ENCODE measurements around the gene TCF7.

The TCF7 gene

GRCh38 chr5:134091626-134092121 is 22.8 kb upstream of the TCF7 start:
- no peak for DNase-seq

DNA sequence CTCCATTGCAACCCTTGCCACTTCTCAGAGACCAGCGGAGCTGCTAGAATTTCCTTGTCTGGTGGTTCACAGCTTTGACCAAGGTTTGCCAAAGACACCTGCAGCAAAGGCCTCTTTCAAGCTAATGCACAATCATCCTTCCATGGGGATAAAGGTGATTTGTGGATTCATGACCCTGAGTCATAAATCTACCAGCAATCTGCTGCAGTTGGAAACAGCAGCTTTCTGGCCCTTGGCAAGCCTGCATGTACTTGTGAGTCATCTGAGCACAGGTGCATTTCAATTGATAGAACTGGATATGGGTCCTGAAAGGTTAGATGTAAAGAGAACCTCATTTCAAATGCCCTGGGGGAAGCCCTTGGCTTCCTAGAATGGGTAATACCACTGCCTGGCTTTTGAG is 21.6 kb upstream of the TCF7 start:
- no peak for DNase-seq

GRCh38 chr5:134093351-134093750 is 21.1 kb upstream of the TCF7 start:
- DNase-seq = no peak

- no peak for DNase-seq
These were observed 19.2 kb upstream of the TCF7 start for GRCh38 chr5:134095293-134095692.

DNA sequence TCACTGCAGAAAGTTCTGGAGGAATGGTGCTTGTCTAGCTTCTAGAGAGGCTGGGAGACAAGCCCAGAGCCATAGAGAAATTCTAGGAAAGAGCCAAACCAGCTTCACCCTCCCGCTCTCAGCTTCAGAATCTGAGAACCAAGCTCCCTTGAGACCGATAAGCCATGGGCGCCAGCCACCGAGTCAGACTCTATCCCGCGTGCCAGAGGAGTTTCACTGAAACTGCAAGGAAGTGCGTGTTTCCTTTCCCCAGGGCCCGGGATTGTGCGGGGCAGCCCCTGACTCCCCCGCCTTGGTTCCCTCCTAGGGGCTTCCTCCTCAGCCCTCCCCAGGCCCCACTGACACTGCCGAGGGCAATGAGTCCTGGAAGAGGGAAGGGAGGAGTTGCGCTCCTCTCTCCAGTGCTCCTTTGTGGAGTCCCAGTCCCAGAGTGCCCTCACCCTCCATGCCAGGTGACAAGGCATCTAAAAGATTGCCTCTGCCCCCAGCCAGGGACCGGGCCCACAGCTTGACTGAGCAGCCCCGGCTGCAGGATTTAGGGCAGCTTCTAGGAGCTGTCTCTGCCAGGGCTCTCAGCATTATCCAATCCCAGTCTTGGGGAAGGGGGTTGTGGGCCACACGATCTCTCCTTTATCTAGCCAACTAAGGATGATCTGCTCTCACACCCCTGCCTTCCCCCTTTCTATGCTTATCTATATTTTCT is 18.4 kb upstream of the TCF7 start:
- DNase-seq = no peak

- no peak for DNase-seq
These were observed 17.2 kb upstream of the TCF7 start for GRCh38 chr5:134097211-134097749.

DNA sequence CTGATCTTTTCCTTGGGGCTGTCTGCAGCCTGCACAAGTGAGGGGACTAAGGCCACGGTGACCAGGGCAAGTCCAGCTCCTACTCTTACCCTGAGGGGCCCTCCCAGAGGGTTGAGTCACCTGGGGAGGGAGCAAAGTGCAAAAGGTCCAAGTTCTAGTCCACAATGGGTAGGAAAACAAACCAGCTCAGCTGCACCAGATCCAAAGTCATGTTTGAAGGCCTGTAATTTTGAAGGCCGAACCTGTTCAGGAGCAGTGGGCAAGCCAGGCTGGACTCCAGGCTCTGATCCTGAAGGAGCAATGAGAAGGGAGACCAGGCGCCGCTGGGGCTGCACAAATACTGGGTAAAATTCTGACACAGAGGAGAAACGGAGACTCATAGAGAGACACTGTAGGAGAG is 15.8 kb upstream of the TCF7 start:
- no peak for DNase-seq

DNA sequence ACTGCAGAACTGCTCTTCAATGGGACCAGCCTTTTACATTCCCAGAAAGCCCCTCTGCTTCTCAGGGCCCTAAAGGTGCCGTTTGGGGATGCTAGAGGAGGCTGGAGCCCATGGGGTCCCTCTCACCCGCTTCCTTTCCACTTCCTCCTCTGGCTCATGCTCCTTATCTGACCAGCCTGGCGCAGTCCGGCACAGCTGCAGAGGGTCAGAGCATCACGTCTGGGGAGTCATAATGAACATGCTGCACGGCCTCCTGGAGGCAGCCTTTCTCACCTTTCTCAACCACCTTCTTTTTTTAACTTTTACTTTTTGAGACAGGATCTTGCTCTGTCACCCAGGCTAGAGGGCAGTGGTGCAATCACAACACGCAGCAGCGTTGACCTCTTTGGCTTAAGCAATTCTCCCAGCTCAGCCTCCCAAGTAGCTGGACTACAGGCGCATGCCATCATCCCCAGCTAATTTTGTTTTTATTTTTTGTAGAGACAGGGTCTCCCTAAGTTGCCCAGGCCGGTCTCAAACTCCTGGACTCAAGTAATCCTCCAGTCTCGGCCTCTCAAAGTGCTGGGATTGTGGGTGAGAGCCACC is 15.1 kb upstream of the TCF7 start:
- DNase-seq = no peak

GRCh38 chr5:134099939-134100282 is 14.6 kb upstream of the TCF7 start:
- DNase-seq = no peak

- DNase-seq = no peak
These were observed 14.0 kb upstream of the TCF7 start for GRCh38 chr5:134100283-134101091.

DNA sequence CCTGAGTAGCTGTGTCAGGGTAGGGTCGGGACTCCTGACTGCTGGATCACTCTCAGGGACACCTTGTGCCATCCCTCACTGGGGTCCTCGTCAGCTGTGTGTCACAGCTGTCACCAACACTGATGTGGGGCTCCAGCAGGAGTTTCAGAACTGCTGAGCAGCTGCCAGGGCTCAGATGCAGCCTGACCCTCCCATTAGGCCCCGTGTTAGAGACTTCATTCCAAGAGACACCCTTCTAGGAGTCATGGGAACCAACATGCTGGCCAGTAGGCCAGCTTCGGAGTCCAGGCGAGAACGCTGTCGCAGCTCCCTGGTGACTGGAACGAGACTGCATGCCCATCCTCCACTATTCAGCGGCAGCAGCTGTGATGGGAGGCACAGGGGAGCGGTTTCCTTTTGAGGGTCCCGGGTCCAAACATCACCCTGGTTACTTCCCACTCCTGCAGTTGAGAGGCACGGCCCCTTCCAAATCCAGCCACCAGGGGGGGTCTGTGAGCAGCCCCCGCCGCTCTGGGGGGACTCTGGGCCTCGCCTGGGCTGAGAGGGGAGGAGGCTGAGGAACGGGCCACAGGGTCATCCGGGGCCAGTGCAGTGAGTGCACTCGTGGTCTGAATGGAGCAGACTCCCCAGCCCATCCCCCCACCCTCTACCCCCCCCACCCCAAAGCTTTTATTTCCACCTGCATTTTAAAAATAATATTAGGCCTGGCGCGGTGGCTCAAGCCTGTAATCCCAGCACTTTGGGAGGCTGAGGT is 12.6 kb upstream of the TCF7 start:
- peak; percentile 13 for DNase-seq

- no peak for DNase-seq
These were observed 11.1 kb upstream of the TCF7 start for GRCh38 chr5:134103397-134103796.

- DNase-seq = no peak
These were observed 10.4 kb upstream of the TCF7 start for GRCh38 chr5:134103998-134104654.

- no peak for DNase-seq
These were observed 7.3 kb upstream of the TCF7 start for GRCh38 chr5:134106991-134107701.

DNA sequence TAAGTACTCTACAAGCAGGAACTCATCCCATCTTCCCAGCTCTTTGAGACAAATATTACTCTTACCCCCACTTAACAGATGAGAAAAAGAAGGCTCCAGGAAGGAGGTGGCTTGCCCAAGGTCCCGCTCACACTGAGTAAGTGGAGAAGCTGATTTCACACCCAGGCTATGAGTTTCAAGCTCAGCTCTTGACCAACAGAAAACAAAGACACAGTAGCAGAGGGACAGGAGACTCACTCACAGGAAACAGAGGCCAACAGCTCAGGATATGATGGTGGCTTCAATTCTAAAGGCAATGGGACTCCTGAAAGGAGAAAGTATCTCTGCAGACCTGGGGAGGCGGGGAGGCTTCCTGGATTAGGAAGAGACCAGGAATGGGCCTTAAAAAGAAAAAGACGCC is 6.7 kb upstream of the TCF7 start:
- no peak for DNase-seq

- no peak for DNase-seq
These were observed 4.1 kb upstream of the TCF7 start for GRCh38 chr5:134110382-134110781.

DNA sequence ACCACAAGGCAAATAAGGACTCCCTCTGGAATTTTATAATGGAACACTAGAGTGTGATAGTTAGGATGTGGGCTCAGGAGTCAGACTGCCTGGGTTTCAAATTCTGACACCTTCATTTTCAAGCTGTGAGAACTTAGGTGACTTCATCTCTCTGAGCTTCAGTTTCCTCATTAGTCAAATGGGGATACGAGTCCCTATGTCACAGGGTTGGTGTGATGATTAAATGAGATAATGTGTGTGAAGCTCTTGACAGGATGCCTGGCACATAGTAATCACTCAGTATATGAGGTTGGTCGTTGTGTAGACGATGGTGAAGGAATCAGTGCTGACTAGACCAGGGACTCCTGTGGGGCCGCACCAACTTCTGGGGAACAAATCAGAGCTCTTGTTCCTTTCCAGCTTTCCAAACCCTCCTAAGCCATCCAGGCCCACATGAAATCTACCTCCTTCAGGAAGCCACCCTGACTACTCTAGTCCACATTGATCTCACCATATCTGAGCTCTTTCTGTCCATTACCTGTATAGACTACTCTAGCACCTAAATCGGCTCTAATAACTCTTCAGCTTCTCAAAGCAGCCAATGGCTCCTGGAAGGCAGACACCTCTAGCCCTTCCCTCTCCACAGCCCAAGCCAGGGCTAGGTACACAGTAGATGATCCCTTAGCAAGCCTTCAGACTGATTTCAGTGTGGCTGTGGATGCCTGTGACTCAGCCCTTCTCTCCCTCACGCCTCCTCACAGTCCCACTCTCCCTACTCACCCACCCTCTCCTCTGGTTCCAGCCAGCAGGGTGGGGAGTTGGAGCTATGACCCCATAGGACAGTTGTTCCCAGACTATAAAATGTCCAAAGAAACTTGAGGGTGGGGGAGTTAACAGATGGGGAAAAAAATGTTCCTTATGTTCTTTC is 2.5 kb upstream of the TCF7 start:
- DNase-seq = no peak

- DNase-seq = no peak
These were observed 1.6 kb upstream of the TCF7 start for GRCh38 chr5:134112726-134113362.

DNA sequence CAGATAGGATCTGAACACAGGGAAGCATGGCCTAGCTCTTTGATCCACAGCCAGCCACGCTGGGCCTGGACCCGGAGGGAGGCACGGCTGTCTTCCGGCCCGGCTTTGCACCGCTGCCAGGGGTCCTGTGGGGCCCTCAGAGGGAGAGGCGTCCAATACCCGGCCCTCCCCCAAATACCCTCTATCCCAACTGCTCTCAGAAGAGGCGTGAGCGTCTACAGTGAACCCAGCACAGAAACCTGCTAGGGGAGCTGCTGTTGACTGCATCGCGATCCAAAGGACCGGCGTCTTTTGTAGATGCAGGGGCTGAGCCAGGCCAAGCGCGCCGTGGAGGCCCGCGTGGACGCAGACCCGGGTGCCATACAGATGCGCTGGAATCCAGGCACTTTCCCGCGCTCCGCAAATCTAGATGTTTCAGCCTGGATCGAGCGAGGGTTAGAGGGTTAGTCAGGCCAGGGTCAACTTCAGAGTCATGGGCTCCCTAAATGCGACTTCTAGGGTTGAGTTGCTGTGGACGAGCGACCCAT is 1.1 kb upstream of the TCF7 start:
- DNase-seq = no peak

All from NCI-H510A (cell line).